ENCODE data around the gene MTA3. TPM values are rescaled to one million over a fixed set of nuclear protein-coding genes. Genes with fewer than 3 reads are reported as not detected.

Gene MTA3
- total RNA-seq, 3 donors from 2014 or later, result 31.4 to 58.0 (median 49.2) TPM

DNA sequence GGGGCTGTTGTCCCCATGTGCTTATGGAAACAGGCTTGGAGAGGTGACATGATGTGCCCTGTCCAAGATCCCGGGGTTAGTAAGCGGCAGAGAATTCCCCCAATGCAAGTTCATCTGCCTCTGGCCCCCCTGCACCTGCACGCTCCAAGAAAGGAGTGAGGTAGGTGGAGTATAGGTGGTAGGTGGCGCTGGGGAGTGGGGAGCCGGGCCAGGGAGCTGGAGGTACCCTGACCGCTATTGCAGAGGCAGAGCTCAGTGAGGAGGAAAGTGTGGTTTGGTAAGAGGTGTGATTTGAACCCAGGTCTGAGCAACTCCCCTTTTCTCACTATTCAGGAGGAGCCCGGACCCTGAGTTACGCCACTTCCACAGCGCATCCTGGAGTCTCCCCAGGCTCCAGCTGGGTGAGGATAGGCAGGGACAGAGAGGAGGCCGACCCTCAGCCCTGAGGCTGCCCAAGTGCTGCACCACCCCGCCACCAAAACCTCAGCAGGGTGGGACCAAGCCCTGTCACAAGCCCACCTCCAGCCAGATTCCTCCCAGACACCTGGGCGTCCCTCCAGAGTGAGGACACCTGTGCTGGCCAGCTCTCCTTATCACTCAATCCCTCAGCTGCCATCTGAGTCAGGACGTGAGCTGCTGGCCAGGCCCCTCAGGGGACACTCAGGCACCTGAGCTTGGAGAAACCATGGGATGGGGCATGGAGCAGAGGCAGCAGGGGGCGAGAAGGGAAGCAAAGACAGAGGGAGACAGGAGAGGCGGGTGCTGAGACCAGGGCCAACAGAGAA lies 218.3 kb downstream of the MTA3 start:
- Histone ChIP-seq H3K4me3 (no peak overlapping the region), H3K27ac (no peak overlapping the region), H3K36me3 (no peaks in the 10 kb centered on the region), H3K27me3 (no peaks in the 10 kb centered on the region), H3K4me1 (peaks cover 0 to 3% of the 10 kb centered on the region in 2 donors), H3K9me3 (no peaks in the 10 kb centered on the region)
- intact Hi-C loops (cut with DNase I; ENCODE audit: low total_unique reads), result no loop called here
- TF ChIP-seq POLR2A (IDR thresholded peaks at IDR 0.05) (no peak), POLR2AphosphoS5 (IDR thresholded peaks at IDR 0.05) (no peak)
- TF ChIP-seq, protein P1, sequence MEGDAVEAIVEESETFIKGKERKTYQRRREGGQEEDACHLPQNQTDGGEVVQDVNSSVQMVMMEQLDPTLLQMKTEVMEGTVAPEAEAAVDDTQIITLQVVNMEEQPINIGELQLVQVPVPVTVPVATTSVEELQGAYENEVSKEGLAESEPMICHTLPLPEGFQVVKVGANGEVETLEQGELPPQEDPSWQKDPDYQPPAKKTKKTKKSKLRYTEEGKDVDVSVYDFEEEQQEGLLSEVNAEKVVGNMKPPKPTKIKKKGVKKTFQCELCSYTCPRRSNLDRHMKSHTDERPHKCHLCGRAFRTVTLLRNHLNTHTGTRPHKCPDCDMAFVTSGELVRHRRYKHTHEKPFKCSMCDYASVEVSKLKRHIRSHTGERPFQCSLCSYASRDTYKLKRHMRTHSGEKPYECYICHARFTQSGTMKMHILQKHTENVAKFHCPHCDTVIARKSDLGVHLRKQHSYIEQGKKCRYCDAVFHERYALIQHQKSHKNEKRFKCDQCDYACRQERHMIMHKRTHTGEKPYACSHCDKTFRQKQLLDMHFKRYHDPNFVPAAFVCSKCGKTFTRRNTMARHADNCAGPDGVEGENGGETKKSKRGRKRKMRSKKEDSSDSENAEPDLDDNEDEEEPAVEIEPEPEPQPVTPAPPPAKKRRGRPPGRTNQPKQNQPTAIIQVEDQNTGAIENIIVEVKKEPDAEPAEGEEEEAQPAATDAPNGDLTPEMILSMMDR (IDR thresholded peaks at IDR 0.05), result no peak
- DNase-seq (ENCODE audit: low spot score in 2 of 2), result no peak

GRCh38 chr2:42787424-42787787 lies 219.0 kb downstream of the MTA3 start:
- no peaks in the 10 kb centered on the region for H3K9me3 ChIP-seq
- H3K4me3 ChIP-seq, result no peak overlapping the region
- H3K27me3 ChIP-seq, result no peaks in the 10 kb centered on the region
- H3K27ac ChIP-seq, result no peak overlapping the region
- peaks cover 0 to 3% of the 10 kb centered on the region in 2 donors for H3K4me1 ChIP-seq
- intact Hi-C loops (cut with DNase I; ENCODE audit: low total_unique reads), result no loop called here
- H3K36me3 ChIP-seq, result no peaks in the 10 kb centered on the region
- TF ChIP-seq POLR2A (IDR thresholded peaks at IDR 0.05) (no peak), POLR2AphosphoS5 (IDR thresholded peaks at IDR 0.05) (no peak)
- TF ChIP-seq, protein P1 (IDR thresholded peaks at IDR 0.05), result no peak
- DNase-seq (ENCODE audit: low spot score in 2 of 2), result no peak

DNA sequence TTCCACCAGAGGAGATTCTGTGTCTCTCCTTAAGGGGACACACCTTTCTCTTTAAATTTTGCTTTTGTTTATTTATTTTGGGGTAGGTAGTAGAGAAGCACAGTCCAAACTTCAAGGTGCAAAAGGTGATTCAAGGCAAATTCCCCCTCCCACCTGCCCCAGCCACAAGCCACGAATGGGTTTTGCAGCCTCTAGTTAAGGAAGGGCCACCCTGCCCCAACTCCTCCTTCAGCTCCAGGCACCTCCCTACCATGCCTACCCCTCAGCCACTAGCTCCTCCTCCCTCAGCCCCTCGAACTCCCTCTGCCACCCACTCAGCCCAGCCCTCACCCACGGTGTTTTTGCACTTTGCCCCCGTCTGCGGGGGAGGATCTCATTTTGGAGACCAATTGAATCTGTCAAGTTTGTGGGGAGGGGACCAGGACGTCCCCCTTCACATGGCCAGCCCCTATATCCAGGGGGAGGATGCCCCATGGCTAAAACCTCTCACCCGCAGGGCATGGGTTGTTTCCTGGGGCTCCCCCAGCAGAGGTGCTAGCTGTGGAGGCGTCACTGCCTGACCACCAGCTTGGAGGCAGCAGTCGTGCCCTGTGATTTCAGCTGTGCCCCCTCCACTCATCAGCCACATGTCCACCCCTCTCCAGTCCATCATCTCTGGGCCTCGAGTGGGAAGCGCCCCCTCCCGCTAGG lies 219.5 kb downstream of the MTA3 start:
- intact Hi-C loops (cut with DNase I; ENCODE audit: low total_unique reads), result no loop called here
- Histone ChIP-seq H3K27me3 (no peaks in the 10 kb centered on the region), H3K27ac (no peak overlapping the region), H3K9me3 (no peaks in the 10 kb centered on the region), H3K4me1 (peaks cover 0 to 3% of the 10 kb centered on the region in 2 donors), H3K36me3 (no peaks in the 10 kb centered on the region), H3K4me3 (no peak overlapping the region)
- TF ChIP-seq, protein P1 (IDR thresholded peaks at IDR 0.05), result no peak
- TF ChIP-seq POLR2AphosphoS5 (IDR thresholded peaks at IDR 0.05) (no peak), POLR2A (IDR thresholded peaks at IDR 0.05) (no peak)
- no peak for DNase-seq (ENCODE audit: low spot score in 2 of 2)

GRCh38 chr2:42788478-42788793 lies 220.0 kb downstream of the MTA3 start:
- intact Hi-C loops (cut with DNase I; ENCODE audit: low total_unique reads), result no loop called here
- H3K27ac ChIP-seq, result no peak overlapping the region
- TF ChIP-seq POLR2AphosphoS5 (IDR thresholded peaks at IDR 0.05) (no peak), POLR2A (IDR thresholded peaks at IDR 0.05) (no peak)
- TF ChIP-seq, protein P1 (IDR thresholded peaks at IDR 0.05), result no peak
- no peaks in the 10 kb centered on the region for H3K27me3 ChIP-seq
- no peak overlapping the region for H3K4me3 ChIP-seq
- peaks cover 0 to 3% of the 10 kb centered on the region in 2 donors for H3K4me1 ChIP-seq
- no peaks in the 10 kb centered on the region for H3K9me3 ChIP-seq
- no peak for DNase-seq (ENCODE audit: low spot score in 2 of 2)
- no peaks in the 10 kb centered on the region for H3K36me3 ChIP-seq

DNA sequence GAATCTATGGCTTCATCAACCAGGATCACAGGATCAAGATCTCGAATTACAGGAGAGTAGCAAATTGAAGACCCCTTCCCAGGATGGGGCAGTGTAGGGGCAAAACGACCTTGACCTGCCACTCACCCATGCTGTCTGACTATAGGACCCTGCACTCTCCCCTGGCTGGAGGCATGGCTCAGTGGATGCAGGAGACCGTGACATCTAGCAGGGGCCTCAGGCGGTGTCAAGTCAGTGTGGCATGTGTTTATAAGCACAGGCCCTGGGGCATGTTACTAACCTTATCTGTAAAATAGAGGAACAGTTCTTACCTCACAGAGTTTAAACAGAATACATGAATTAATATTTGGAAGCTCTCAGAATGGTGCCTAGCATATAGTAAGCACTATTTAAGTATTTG lies 220.4 kb downstream of the MTA3 start:
- intact Hi-C loops (cut with DNase I; ENCODE audit: low total_unique reads), result no loop called here
- Histone ChIP-seq H3K27me3 (no peaks in the 10 kb centered on the region), H3K36me3 (no peaks in the 10 kb centered on the region), H3K4me1 (peaks cover 0 to 3% of the 10 kb centered on the region in 2 donors), H3K9me3 (no peaks in the 10 kb centered on the region), H3K4me3 (no peak overlapping the region), H3K27ac (no peak overlapping the region)
- DNase-seq (ENCODE audit: low spot score in 2 of 2), result no peak
- TF ChIP-seq POLR2AphosphoS5 (IDR thresholded peaks at IDR 0.05), result no peak
- TF ChIP-seq, protein P1 (IDR thresholded peaks at IDR 0.05), result no peak
- TF ChIP-seq POLR2A (IDR thresholded peaks at IDR 0.05), result no peak

Data from breast epithelium (tissue), 4 donors.